MM.1S (cell line): ENCODE results near the gene IGFBP5.

Experiments
- DNase-seq: peaks from one replicate; pipeline ENCODE4 v3.0.0-alpha.2; 2015
- H2AFZ ChIP-seq: fragments of 300-600 bp; sonication (generic); 2 replicates; pipeline ENCODE4 v1.6.0; 2016; ENCODE audit warnings: antibody characterized with exemption, low read length
- H3F3A ChIP-seq: fragments of 300-600 bp; sonication (generic); 2 replicates; pipeline ENCODE4 v1.6.1; 2016; ENCODE audit warnings: mild to moderate bottlenecking, antibody characterized with exemption, low read length, moderate library complexity, mixed read lengths; ENCODE audit not compliant: insufficient read depth
- H3K27ac ChIP-seq: fragments of 300-600 bp; sonication (generic); 2 replicates; pipeline ENCODE4 v1.5.1; 2016; ENCODE audit warnings: mild to moderate bottlenecking, low read length
- H3K27me3 ChIP-seq: fragments of 300-600 bp; sonication (generic); replicated peaks from 2 replicates; pipeline ENCODE4 v1.6.0; 2016; ENCODE audit warnings: low read length; ENCODE audit not compliant: insufficient read depth
- H3K36me3 ChIP-seq: fragments of 300-600 bp; sonication (generic); replicated peaks from 2 replicates; pipeline ENCODE4 v1.6.1; 2016; ENCODE audit warnings: mild to moderate bottlenecking, low read length, mixed read lengths; ENCODE audit not compliant: insufficient read depth
- H3K4me1 ChIP-seq: fragments of 300-600 bp; sonication (generic); 2 replicates; pipeline ENCODE4 v1.6.1; 2016; ENCODE audit warnings: low read length, mixed read lengths
- H3K4me2 ChIP-seq: fragments of 300-600 bp; sonication (generic); 2 replicates; pipeline ENCODE4 v1.6.0; 2016; ENCODE audit warnings: low read depth, low read length
- H3K4me3 ChIP-seq: fragments of 300-600 bp; sonication (generic); 2 replicates; pipeline ENCODE4 v1.5.1; 2016; ENCODE audit warnings: low read length, mixed read lengths
- H3K79me2 ChIP-seq: fragments of 300-600 bp; sonication (generic); 2 replicates; pipeline ENCODE4 v1.6.1; 2016; ENCODE audit warnings: mixed run types, low read length, mixed read lengths
- H3K9ac ChIP-seq: fragments of 300-600 bp; sonication (generic); 2 replicates; pipeline ENCODE4 v1.6.1; 2016; ENCODE audit warnings: low read length, mixed read lengths
- H3K9me2 ChIP-seq: fragments of 300-600 bp; sonication (generic); replicated peaks from 2 replicates; pipeline ENCODE4 v1.6.1; 2016; ENCODE audit warnings: mild to moderate bottlenecking, low read length, mixed read lengths; ENCODE audit not compliant: insufficient read depth
- H3K9me3 ChIP-seq: fragments of 300-600 bp; sonication (generic); replicated peaks from 2 replicates; pipeline ENCODE4 v1.6.1; 2016; ENCODE audit warnings: mild to moderate bottlenecking, low read length, mixed read lengths; ENCODE audit not compliant: insufficient read depth
- H4K20me1 ChIP-seq: fragments of 300-600 bp; sonication (generic); 2 replicates; pipeline ENCODE4 v1.6.1; 2016; ENCODE audit warnings: mild to moderate bottlenecking, low read length, moderate library complexity, mixed read lengths; ENCODE audit not compliant: insufficient read depth
- CTCF ChIP-seq: fragments of 300-600 bp; sonication (generic); IDR thresholded peaks from 2 replicates; pipeline ENCODE4 v1.5.1; 2016; ENCODE audit warnings: antibody characterized with exemption, low read length, mixed read lengths
- EZH2 ChIP-seq: fragments of 300-600 bp; sonication (generic); optimal IDR thresholded peaks from 2 replicates; pipeline ENCODE3; 2017; ENCODE audit warnings: low read depth, mild to moderate bottlenecking, antibody characterized with exemption, low read length, mixed read lengths
- EZH2phosphoT487 ChIP-seq: fragments of 300-600 bp; sonication (generic); IDR thresholded peaks from 2 replicates; pipeline ENCODE4 v1.6.1; 2018; ENCODE audit warnings: antibody characterized with exemption, low read length

IGFBP5 gene

GRCh38 chr2:216713691-216714336 is 18.5 kb upstream of the IGFBP5 start:
- Histone ChIP-seq H3K9ac (no peak overlapping the region), H2AFZ (no peak overlapping the region), H3K9me3 (no peaks in the 10 kb centered on the region), H4K20me1 (no peaks in the 10 kb centered on the region), H3K4me3 (no peak overlapping the region), H3K9me2 (no peaks in the 10 kb centered on the region), H3K79me2 (no peaks in the 10 kb centered on the region), H3K4me1 (no peaks in the 10 kb centered on the region), H3F3A (no peaks in the 10 kb centered on the region), H3K27ac (no peak overlapping the region), H3K36me3 (no peaks in the 10 kb centered on the region), H3K27me3 (no peaks in the 10 kb centered on the region), H3K4me2 (no peak overlapping the region)
- TF ChIP-seq CTCF, result no peak
- TF ChIP-seq EZH2, result no peak
- TF ChIP-seq EZH2phosphoT487, result no peak
- no peak for DNase-seq

DNA sequence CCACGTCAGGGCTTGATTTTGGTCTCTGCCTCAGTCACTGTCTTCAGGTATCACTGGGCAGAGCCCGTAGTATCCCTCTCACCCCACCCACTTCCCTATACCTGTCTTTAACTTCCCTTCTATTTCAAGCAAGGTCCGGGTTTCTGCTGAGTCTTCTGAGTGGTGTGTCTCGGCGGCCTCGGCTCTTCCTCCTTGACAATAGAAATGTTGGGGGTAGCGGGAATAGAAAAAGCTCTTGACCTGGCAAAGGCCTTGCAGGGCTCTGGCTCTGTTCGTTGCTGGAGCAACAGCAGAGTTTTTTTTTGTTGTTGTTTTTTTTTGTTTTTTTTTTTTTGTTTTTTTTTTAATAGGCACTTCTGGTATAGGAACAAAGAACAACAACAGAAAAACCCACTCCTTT is 16.0 kb upstream of the IGFBP5 start:
- no peak overlapping the region for H3K4me3 ChIP-seq
- H3K79me2 ChIP-seq, result no peaks in the 10 kb centered on the region
- H3K4me2 ChIP-seq, result no peak overlapping the region
- no peak overlapping the region for H3K27ac ChIP-seq
- H3K27me3 ChIP-seq, result no peaks in the 10 kb centered on the region
- H4K20me1 ChIP-seq, result no peaks in the 10 kb centered on the region
- DNase-seq, result no peak
- no peak for TF ChIP-seq CTCF
- no peak for TF ChIP-seq EZH2
- no peak for TF ChIP-seq EZH2phosphoT487
- no peaks in the 10 kb centered on the region for H3F3A ChIP-seq
- H3K4me1 ChIP-seq, result no peaks in the 10 kb centered on the region
- no peak overlapping the region for H3K9ac ChIP-seq
- no peak overlapping the region for H2AFZ ChIP-seq
- H3K9me2 ChIP-seq, result no peaks in the 10 kb centered on the region
- no peaks in the 10 kb centered on the region for H3K36me3 ChIP-seq
- H3K9me3 ChIP-seq, result no peaks in the 10 kb centered on the region

DNA sequence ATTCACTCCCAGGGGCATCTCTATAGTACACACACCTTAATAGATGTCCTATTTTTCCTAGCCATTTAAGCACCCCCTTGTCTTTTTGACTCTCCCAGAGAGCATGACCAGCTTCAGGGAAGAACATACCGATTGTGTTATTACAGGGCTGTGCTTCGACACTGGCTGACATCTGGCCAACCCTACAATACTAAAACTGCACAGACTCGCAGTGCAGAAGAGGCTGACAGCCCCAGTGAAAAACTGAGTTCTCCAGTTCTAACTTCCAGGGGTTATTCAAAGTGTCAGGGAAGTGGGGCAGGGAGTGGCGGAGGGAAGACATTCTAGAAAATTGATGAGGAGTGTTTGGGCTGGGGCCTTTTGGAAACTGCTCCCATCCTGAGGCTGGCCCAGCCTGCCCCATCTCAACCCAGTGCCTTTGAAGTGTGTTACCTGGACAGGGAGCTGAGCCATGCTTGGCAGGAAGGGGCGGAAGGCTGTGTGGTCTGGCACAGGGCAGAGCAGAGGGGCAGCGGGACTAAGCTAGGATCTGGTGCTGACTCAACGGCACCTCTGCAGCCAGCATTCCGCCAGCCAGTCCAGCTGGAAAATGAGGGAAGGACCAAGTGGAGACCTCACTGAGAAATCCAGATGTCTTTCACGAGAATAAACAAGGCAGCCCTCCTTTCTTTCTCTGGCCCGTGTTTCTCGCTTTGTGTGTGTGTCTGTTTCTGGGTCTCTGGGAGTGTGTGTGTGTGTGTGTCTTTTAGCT is 15.4 kb upstream of the IGFBP5 start:
- H3K4me2 ChIP-seq, result no peak overlapping the region
- DNase-seq, result no peak
- no peaks in the 10 kb centered on the region for H3K9me3 ChIP-seq
- TF ChIP-seq EZH2, result no peak
- H3K9me2 ChIP-seq, result no peaks in the 10 kb centered on the region
- no peak overlapping the region for H3K9ac ChIP-seq
- no peak overlapping the region for H2AFZ ChIP-seq
- no peak overlapping the region for H3K4me3 ChIP-seq
- H3F3A ChIP-seq, result no peaks in the 10 kb centered on the region
- no peaks in the 10 kb centered on the region for H3K36me3 ChIP-seq
- H4K20me1 ChIP-seq, result no peaks in the 10 kb centered on the region
- no peaks in the 10 kb centered on the region for H3K4me1 ChIP-seq
- no peaks in the 10 kb centered on the region for H3K79me2 ChIP-seq
- no peaks in the 10 kb centered on the region for H3K27me3 ChIP-seq
- H3K27ac ChIP-seq, result no peak overlapping the region

GRCh38 chr2:216702756-216703155 is 7.4 kb upstream of the IGFBP5 start:
- no peaks in the 10 kb centered on the region for H3K79me2 ChIP-seq
- H3K4me1 ChIP-seq, result no peaks in the 10 kb centered on the region
- H3K36me3 ChIP-seq, result no peaks in the 10 kb centered on the region
- H2AFZ ChIP-seq, result no peak overlapping the region
- no peaks in the 10 kb centered on the region for H3K9me3 ChIP-seq
- no peak overlapping the region for H3K27ac ChIP-seq
- H3K9ac ChIP-seq, result no peak overlapping the region
- TF ChIP-seq EZH2 (no peak), EZH2phosphoT487 (no peak), CTCF (no peak)
- H4K20me1 ChIP-seq, result no peaks in the 10 kb centered on the region
- H3K9me2 ChIP-seq, result no peaks in the 10 kb centered on the region
- DNase-seq, result no peak
- no peak overlapping the region for H3K4me2 ChIP-seq
- H3F3A ChIP-seq, result no peaks in the 10 kb centered on the region
- H3K27me3 ChIP-seq, result no peaks in the 10 kb centered on the region
- H3K4me3 ChIP-seq, result no peak overlapping the region
